D721Med (cell line): ENCODE data around the gene TNIK.

ENCODE experiments used
- DNase-seq: peaks from one replicate; pipeline ENCODE4 v3.0.0; 2011; ENCODE audit warnings: low spot score; ENCODE audit not compliant: insufficient read length
- FAIRE-seq: peaks from 2 replicates; lab custom pipeline; 2011; peaks lifted over from hg19 to GRCh38; lab: Jason Lieb, UNC
- CTCF ChIP-seq: IDR thresholded peaks from 2 replicates; pipeline ENCODE4 v1.5.1; 2012; ENCODE audit warnings: mild to moderate bottlenecking, control low read depth; ENCODE audit not compliant: insufficient read depth; ENCODE audit errors: missing control alignments

TNIK gene

GRCh38 chr3:171348121-171348520 lies 112.1 kb downstream of the TNIK start:
- FAIRE-seq (no peak), DNase-seq (no peak)

DNA sequence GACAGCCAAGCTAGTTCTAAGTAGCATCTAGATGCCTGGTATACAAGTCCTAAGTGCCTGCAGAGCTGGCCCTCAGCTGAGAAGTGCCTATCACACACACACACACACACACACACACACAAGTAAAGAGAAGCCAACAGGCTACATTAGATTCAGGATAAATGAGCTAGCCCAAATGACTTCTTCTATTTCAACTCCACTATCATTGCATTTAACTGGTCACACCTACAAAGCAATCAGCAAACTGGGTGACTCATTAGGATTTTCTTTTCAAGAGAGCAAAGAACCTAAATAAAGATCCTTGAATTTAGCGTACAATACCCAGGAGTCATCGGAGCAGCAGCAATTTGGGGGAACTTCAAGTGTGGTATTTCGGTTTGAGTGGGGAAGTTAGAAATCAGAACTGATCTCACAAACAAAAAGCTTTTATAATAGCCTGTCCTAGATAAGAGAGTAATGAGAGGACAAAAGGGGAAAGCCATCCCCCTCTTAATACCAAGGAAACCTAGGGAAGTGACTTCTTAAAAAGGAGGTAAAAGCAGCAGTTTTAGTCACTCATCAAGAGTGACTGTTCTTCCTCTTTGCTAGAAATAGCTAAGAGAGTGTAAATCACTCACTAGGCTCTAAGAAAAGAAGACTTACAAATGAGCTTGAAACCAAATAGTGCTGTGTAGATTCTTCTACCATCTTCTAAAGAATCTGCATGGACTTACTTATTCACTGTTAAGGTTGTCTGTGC lies 112.7 kb downstream of the TNIK start:
- no peak for TF ChIP-seq CTCF
- FAIRE-seq (no peak), DNase-seq (no peak)

More at GRCh38 chr3:171348121-171348520, 112.1 kb downstream of the TNIK start:
- no peak for TF ChIP-seq CTCF

GRCh38 chr3:171346582-171347300 lies 113.5 kb downstream of the TNIK start:
- FAIRE-seq (no peak), DNase-seq (no peak)
- TF ChIP-seq CTCF: no peak

DNA sequence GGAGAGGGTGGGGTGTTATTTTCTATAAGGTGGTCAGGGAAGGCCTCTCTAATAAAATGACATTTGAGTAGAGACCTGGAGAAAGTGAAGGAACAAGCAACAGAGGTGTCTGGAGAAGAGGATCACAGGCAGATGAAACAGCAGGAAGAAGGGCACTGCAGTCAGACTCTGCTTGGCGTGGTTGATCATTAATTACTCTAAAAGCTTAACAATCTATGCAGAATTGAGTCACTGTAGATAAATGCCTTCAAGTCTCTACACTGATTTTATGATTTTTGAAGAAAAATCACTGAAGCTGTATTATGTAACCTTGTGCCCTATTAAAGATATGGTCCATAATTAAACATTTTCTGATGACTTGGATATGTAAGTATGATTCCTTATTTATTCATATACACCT lies 114.2 kb downstream of the TNIK start:
- TF ChIP-seq CTCF: no peak
- DNase-seq: no peak
- FAIRE-seq: no peak

GRCh38 chr3:171345107-171345843 lies 114.9 kb downstream of the TNIK start:
- no peak for FAIRE-seq
- TF ChIP-seq CTCF: no peak
- DNase-seq: no peak

- no peak for TF ChIP-seq CTCF
- FAIRE-seq: no peak
These were observed 116.5 kb downstream of the TNIK start for GRCh38 chr3:171343693-171344092.

More at GRCh38 chr3:171343693-171344092, 116.5 kb downstream of the TNIK start:
- DNase-seq: no peak
